RWPE1 (cell line): ENCODE results near the gene ZEB2.

Source experiments
- CTCF ChIA-PET: fragments of 350-600 bp; sonication (Branson Sonifier 250); formaldehyde crosslinking; extraction: SDS; loops from one replicate; lab custom pipeline; 2021; lab: Yijun Ruan, JAX
- POLR2A ChIA-PET: fragments of 400-600 bp; formaldehyde crosslinking; extraction: SDS; loops from one replicate; lab custom pipeline; 2020; ENCODE audit warnings: antibody characterized with exemption; ENCODE audit not compliant: low non-redundant PET; lab: Yijun Ruan, JAX
- DNase-seq: peaks from one replicate; pipeline ENCODE4 v3.0.0; 2012; ENCODE audit warnings: low spot score
- H3K27ac ChIP-seq: fragments of 450-650 bp; 2 replicates; pipeline ENCODE4 v1.5.1; 2017
- CTCF ChIP-seq: fragments of 450-650 bp; conservative IDR thresholded peaks from 2 replicates; pipeline ENCODE4 v1.5.1; 2017; ENCODE audit warnings: low read depth, mild to moderate bottlenecking

Gene ZEB2

GRCh38 chr2:144451443-144451842, 68.5 kb downstream of the ZEB2 start:
- DNase-seq = no peak
- TF ChIP-seq CTCF = no peak
- ChIA-PET CTCF (no interaction called here), POLR2A (no interaction called here)
- no peak overlapping the region for H3K27ac ChIP-seq

GRCh38 chr2:144449028-144449406, 70.9 kb downstream of the ZEB2 start:
- no peak for TF ChIP-seq CTCF
- H3K27ac ChIP-seq = no peak overlapping the region
- ChIA-PET POLR2A (no interaction called here), CTCF (interaction anchor here (0.6 to 0.7 kb wide), 2 partner anchors 20 to 28 kb away, joined by 3 read pairs; no protein-coding TSS in a partner anchor)
- no peak for DNase-seq

DNA sequence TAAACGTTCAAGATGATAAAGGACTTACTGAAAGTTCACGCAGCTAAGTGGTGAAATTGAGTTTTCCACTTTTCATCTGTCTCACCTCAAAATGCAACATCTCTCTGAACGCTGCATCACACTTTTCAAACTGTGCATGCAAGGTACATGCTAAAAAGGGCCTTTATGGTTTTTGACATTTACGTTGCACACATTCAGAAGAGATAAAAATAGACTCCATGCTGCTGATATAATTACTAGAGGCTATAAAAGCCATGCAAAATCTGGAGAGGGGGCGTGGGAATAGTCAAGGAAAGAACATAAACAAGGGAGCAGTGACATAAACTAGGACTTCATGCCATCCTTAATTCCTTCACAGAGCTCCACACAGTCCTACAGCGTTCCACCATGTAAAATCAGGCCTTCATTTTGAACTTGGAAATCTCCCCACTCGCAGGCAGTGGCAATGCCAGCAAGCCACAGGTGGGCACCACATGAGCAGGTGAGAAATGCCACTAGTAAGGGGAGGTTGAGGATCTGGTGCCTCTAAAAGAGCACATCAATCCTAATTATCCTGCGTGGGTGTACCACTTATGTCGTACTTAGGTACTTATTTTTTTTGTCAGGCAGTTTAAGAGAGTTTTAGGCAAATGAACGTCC, 71.4 kb downstream of the ZEB2 start:
- no peak overlapping the region for H3K27ac ChIP-seq
- POLR2A ChIA-PET = no interaction called here
- no peak for TF ChIP-seq CTCF
- CTCF ChIA-PET = interaction anchor here (0.7 kb wide), 1 partner anchor 27 kb away, joined by 3 read pairs; no protein-coding TSS in a partner anchor
- no peak for DNase-seq

DNA sequence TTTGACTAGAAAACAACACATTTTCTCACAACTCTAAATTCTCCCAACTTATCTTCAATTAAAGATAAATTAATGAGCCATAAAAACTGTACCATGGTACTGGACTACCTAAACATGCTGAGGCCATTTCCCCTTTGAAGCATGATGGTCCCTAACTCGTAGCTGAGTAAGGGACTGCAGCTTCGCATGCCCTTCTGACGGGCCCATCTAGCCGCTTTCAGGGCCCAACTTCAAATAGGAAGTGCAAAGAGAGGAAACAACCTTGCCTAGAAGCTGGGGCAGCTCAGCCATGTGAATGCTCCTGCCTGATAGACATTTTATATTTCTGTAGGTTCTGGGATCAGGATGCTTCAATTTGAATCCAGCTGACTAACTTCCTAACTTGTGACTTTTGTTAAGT, 72.4 kb downstream of the ZEB2 start:
- no peak for TF ChIP-seq CTCF
- ChIA-PET CTCF (no interaction called here), POLR2A (no interaction called here)
- no peak for DNase-seq
- H3K27ac ChIP-seq = no peak overlapping the region

GRCh38 chr2:144446136-144446535, 73.8 kb downstream of the ZEB2 start:
- no peak for TF ChIP-seq CTCF
- CTCF ChIA-PET = no interaction called here

GRCh38 chr2:144445196-144445595, 74.7 kb downstream of the ZEB2 start:
- TF ChIP-seq CTCF = no peak
- ChIA-PET CTCF (no interaction called here), POLR2A (no interaction called here)
- H3K27ac ChIP-seq = no peak overlapping the region
- no peak for DNase-seq

More at GRCh38 chr2:144446136-144446535, 73.8 kb downstream of the ZEB2 start:
- no peak overlapping the region for H3K27ac ChIP-seq
- no peak for DNase-seq
- POLR2A ChIA-PET = no interaction called here
